Measurements from ENCODE around the gene NTN5. TPM values are rescaled to one million over a fixed set of nuclear protein-coding genes. Genes with fewer than 3 reads are reported as not detected.

The NTN5 gene
- total and polyA plus RNA-seq, 2 donors (not counting 1 experiment from before 2014, with no cell fraction given), result under 0.01 to 0.10 TPM

- no peaks in the 10 kb centered on the region for H3K9me3 ChIP-seq (ENCODE audit: control insufficient read depth, insufficient read depth, low read depth, low read length)
- no peaks in the 10 kb centered on the region for H3K27me3 ChIP-seq (ENCODE audit: control insufficient read depth, insufficient read depth, low read length)
- peaks cover 2% of the 10 kb centered on the region for H3K79me2 ChIP-seq (ENCODE audit: control insufficient read depth, insufficient read depth, low read length)
- H3K36me3 ChIP-seq (ENCODE audit: control insufficient read depth, insufficient read depth, low read length), result peaks cover 2% of the 10 kb centered on the region
- H2AFZ ChIP-seq (ENCODE audit: low read length), result peak overlapping the region; percentile 85
- H3K4me1 ChIP-seq (ENCODE audit: control insufficient read depth, extremely low read depth, insufficient read depth, low read length), result peaks cover 7% of the 10 kb centered on the region
- H3K9ac ChIP-seq (ENCODE audit: insufficient read depth, low read length), result peak overlapping the region; percentile 59
- H4K20me1 ChIP-seq (ENCODE audit: control insufficient read depth, extremely low read depth, insufficient read depth, low read length), result no peaks in the 10 kb centered on the region
- H3K27ac ChIP-seq (ENCODE audit: insufficient read depth, low read length), result peak overlapping the region; percentile 67
- H3K4me3 ChIP-seq (replicated peaks in 1 of 4; ENCODE audit: control extremely low read depth in 1 of 4, insufficient read depth in 1 of 4, low read depth in 3 of 4, low read length in 4 of 4), result peak overlapping the region; percentile 48 to 77 (median 55)
- H3K4me2 ChIP-seq (ENCODE audit: extremely low read depth, insufficient read depth, low read length), result peak overlapping the region; percentile 97
- DNase-seq (ENCODE audit: low read depth in 2 of 2), result peak; percentile 97
- no peak for TF ChIP-seq EZH2 (IDR thresholded peaks at IDR 0.05; ENCODE audit: low read length, missing control alignments)
- no peak for TF ChIP-seq CTCF (conservative IDR thresholded peaks at IDR 0.05 in 1 of 2, IDR thresholded peaks at IDR 0.05 in 1 of 2; ENCODE audit: low read depth in 1 of 2, low read length in 2 of 2)
Observed at GRCh38 chr19:48624067-48624594, 48.7 kb downstream of the NTN5 start.

GRCh38 chr19:48623556-48624066, 49.2 kb downstream of the NTN5 start:
- DNase-seq (ENCODE audit: low read depth in 2 of 2), result no peak
- peaks cover 2% of the 10 kb centered on the region for H3K36me3 ChIP-seq (ENCODE audit: control insufficient read depth, insufficient read depth, low read length)
- no peak for TF ChIP-seq CTCF (conservative IDR thresholded peaks at IDR 0.05 in 1 of 2, IDR thresholded peaks at IDR 0.05 in 1 of 2; ENCODE audit: low read depth in 1 of 2, low read length in 2 of 2)
- no peak for TF ChIP-seq EZH2 (IDR thresholded peaks at IDR 0.05; ENCODE audit: low read length, missing control alignments)
- H3K4me2 ChIP-seq (ENCODE audit: extremely low read depth, insufficient read depth, low read length), result peak overlapping the region; percentile 97
- no peaks in the 10 kb centered on the region for H3K9me3 ChIP-seq (ENCODE audit: control insufficient read depth, insufficient read depth, low read depth, low read length)
- peak overlapping the region; percentile 85 for H2AFZ ChIP-seq (ENCODE audit: low read length)
- no peaks in the 10 kb centered on the region for H4K20me1 ChIP-seq (ENCODE audit: control insufficient read depth, extremely low read depth, insufficient read depth, low read length)
- peak overlapping the region; percentile 38 to 77 (median 48) for H3K4me3 ChIP-seq (replicated peaks in 1 of 4; ENCODE audit: control extremely low read depth in 1 of 4, insufficient read depth in 1 of 4, low read depth in 3 of 4, low read length in 4 of 4)
- peaks cover 7% of the 10 kb centered on the region for H3K4me1 ChIP-seq (ENCODE audit: control insufficient read depth, extremely low read depth, insufficient read depth, low read length)
- peak overlapping the region; percentile 67 for H3K27ac ChIP-seq (ENCODE audit: insufficient read depth, low read length)
- H3K27me3 ChIP-seq (ENCODE audit: control insufficient read depth, insufficient read depth, low read length), result no peaks in the 10 kb centered on the region
- H3K79me2 ChIP-seq (ENCODE audit: control insufficient read depth, insufficient read depth, low read length), result peaks cover 6% of the 10 kb centered on the region
- H3K9ac ChIP-seq (ENCODE audit: insufficient read depth, low read length), result peak overlapping the region; percentile 44

- peaks cover 37% of the 10 kb centered on the region for H3K79me2 ChIP-seq (ENCODE audit: control insufficient read depth, insufficient read depth, low read length)
- TF ChIP-seq EZH2 (IDR thresholded peaks at IDR 0.05; ENCODE audit: low read length, missing control alignments) (no peak), CTCF (conservative IDR thresholded peaks at IDR 0.05 in 1 of 2, IDR thresholded peaks at IDR 0.05 in 1 of 2; ENCODE audit: low read depth in 1 of 2, low read length in 2 of 2) (no peak)
- H3K4me2 ChIP-seq (ENCODE audit: extremely low read depth, insufficient read depth, low read length), result peak overlapping the region; percentile 94
- H3K4me1 ChIP-seq (ENCODE audit: control insufficient read depth, extremely low read depth, insufficient read depth, low read length), result peaks cover 19% of the 10 kb centered on the region
- peak in 1 of 2 donors; percentile 48 for DNase-seq (ENCODE audit: low read depth in 2 of 2)
- H3K9ac ChIP-seq (ENCODE audit: insufficient read depth, low read length), result peak overlapping the region; percentile 78
- H3K27me3 ChIP-seq (ENCODE audit: control insufficient read depth, insufficient read depth, low read length), result no peaks in the 10 kb centered on the region
- peaks cover 2% of the 10 kb centered on the region for H4K20me1 ChIP-seq (ENCODE audit: control insufficient read depth, extremely low read depth, insufficient read depth, low read length)
- H3K9me3 ChIP-seq (ENCODE audit: control insufficient read depth, insufficient read depth, low read depth, low read length), result no peaks in the 10 kb centered on the region
- peak overlapping the region; percentile 88 for H3K27ac ChIP-seq (ENCODE audit: insufficient read depth, low read length)
- H3K4me3 ChIP-seq (replicated peaks in 1 of 4; ENCODE audit: control extremely low read depth in 1 of 4, insufficient read depth in 1 of 4, low read depth in 3 of 4, low read length in 4 of 4), result peak overlapping the region; percentile 58 to 94 (median 72)
- peak overlapping the region; percentile 65 for H2AFZ ChIP-seq (ENCODE audit: low read length)
- H3K36me3 ChIP-seq (ENCODE audit: control insufficient read depth, insufficient read depth, low read length), result peaks cover 25% of the 10 kb centered on the region
Observed at GRCh38 chr19:48619692-48620585, 52.9 kb downstream of the NTN5 start.

Measured in fibroblast of lung (primary cell).